HG03565 (cell line): ENCODE measurements around the gene NUMA1.

Experiments
- ATAC-seq: cut with Tn5 transposase; IDR thresholded peaks from one replicate; pipeline ENCODE4 v1.9.1; 2021; ENCODE audit warnings: mild to moderate bottlenecking, moderate library complexity; ENCODE audit not compliant: unreplicated experiment

NUMA1 gene

GRCh38 chr11:72080326-72081183, at the start of gene NUMA1, which contains the start of gene LRRC51:
TSS of gene NUMA1 (minus strand) at chr11:72080542. CDS start at chr11:72035943, 44,599 bp downstream.
TSS of gene LRRC51 (plus strand) at chr11:72080850. CDS start at chr11:72089084, 8,234 bp downstream.
- peak; percentile 83 for ATAC-seq

- no peak for ATAC-seq
Observed at GRCh38 chr11:72129381-72129780, 49.0 kb upstream of the NUMA1 start.

- ATAC-seq = no peak
Observed at GRCh38 chr11:72127923-72128322, 47.6 kb upstream of the NUMA1 start.

GRCh38 chr11:72125956-72126355, 45.6 kb upstream of the NUMA1 start:
- ATAC-seq = no peak

GRCh38 chr11:72124046-72124445, 43.7 kb upstream of the NUMA1 start:
- no peak for ATAC-seq

GRCh38 chr11:72123117-72123653, 42.8 kb upstream of the NUMA1 start:
- no peak for ATAC-seq

- no peak for ATAC-seq
Observed at GRCh38 chr11:72122607-72123006, 42.3 kb upstream of the NUMA1 start.

- ATAC-seq = no peak
Observed at GRCh38 chr11:72120930-72121329, 40.6 kb upstream of the NUMA1 start.

GRCh38 chr11:72119198-72119597, 38.9 kb upstream of the NUMA1 start:
- ATAC-seq = no peak

GRCh38 chr11:72116019-72116755, 35.8 kb upstream of the NUMA1 start:
- no peak for ATAC-seq

- no peak for ATAC-seq
Observed at GRCh38 chr11:72114570-72114969, 34.2 kb upstream of the NUMA1 start.

GRCh38 chr11:72112978-72113808, 32.9 kb upstream of the NUMA1 start:
- no peak for ATAC-seq

- peak; percentile 79 for ATAC-seq
Observed at GRCh38 chr11:72112143-72112977, 32.0 kb upstream of the NUMA1 start, which contains the start of gene ANAPC15. TSS of gene ANAPC15 (minus strand) at chr11:72112695. CDS start at chr11:72111276, 1,419 bp downstream.

- ATAC-seq = no peak
Observed at GRCh38 chr11:72111300-72112142, 31.2 kb upstream of the NUMA1 start.

GRCh38 chr11:72105888-72106287, 25.5 kb upstream of the NUMA1 start, which contains the start of gene TOMT:
TSS of gene TOMT (plus strand) at chr11:72105924. CDS start at chr11:72105952, 28 bp downstream.
- ATAC-seq = no peak

- ATAC-seq = no peak
Observed at GRCh38 chr11:72103754-72104167, 23.4 kb upstream of the NUMA1 start.

GRCh38 chr11:72102946-72103753, 22.8 kb upstream of the NUMA1 start, which contains the start of gene LAMTOR1:
TSS of gene LAMTOR1 (minus strand) at chr11:72103297. CDS start at chr11:72103224, 73 bp downstream.
- ATAC-seq = peak; percentile 91

- ATAC-seq = peak; percentile 2
Observed at GRCh38 chr11:72102631-72102945, 22.2 kb upstream of the NUMA1 start.
